Right lobe of liver (tissue), 6 donors: ENCODE data around the gene FBRSL1. TPM values are rescaled to one million over a fixed set of nuclear protein-coding genes. Genes with fewer than 3 reads are reported as not detected.

Experiments used
- ATAC-seq, 4 donors: fragments of 200-7000 bp; cut with Tn5 transposase; one replicate each; pipeline ENCODE4 v1.9.1; 2020; ENCODE audit warnings: mild to moderate bottlenecking in 4 of 4, moderate library complexity in 4 of 4
- DNase-seq, 3 donors: peaks; one replicate each; pipeline ENCODE4 v3.0.0-alpha.2; 2020
- H3K27ac ChIP-seq, 3 donors: fragments of 200-600 bp; one replicate each; pipeline ENCODE4 v1.8.0; 2022
- H3K27me3 ChIP-seq, 2 donors: fragments of 200-600 bp; one replicate each; pipeline ENCODE4 v1.8.0; 2022
- H3K36me3 ChIP-seq, 4 donors: fragments of 200-600 bp; sonication (generic) in 1 of 4; one replicate each; pipeline versions ENCODE4 v1.5.1 to v1.8.0; 2017 to 2022; ENCODE audit warnings: control low read depth in 1 of 4
- H3K4me1 ChIP-seq, 4 donors: fragments of 200-600 bp; sonication (generic) in 1 of 4; one replicate each; pipeline versions ENCODE4 v1.5.1 to v1.8.0; 2017 to 2022; ENCODE audit warnings: control low read depth in 1 of 4
- H3K4me3 ChIP-seq, 3 donors: fragments of 200-600 bp; one replicate each; pipeline ENCODE4 v1.8.0; 2022
- H3K9me3 ChIP-seq, 4 donors: fragments of 200-600 bp; sonication (generic) in 1 of 4; one replicate each; pipeline versions ENCODE4 v1.5.1 to v1.8.0; 2017 to 2022; ENCODE audit warnings: control low read depth in 1 of 4
- POLR2A ChIP-seq: fragments of 450-650 bp; IDR thresholded peaks from one replicate; pipeline ENCODE4 v1.6.1; 2017; ENCODE audit warnings: antibody characterized with exemption, mild to moderate bottlenecking
- WGBS: methylation state at CpG from one replicate; pipeline ENCODE4 v1.1.6; 2018; ENCODE audit warnings: low coverage, low lambda C conversion rate; ENCODE audit not compliant: insufficient coverage; ENCODE audit errors: missing lambda C conversion rate; 5-methylcytosine and 5-hydroxymethylcytosine counted together
- intact Hi-C, 2 donors: fragments of 100-400 bp; cut with DNase I; formaldehyde crosslinking; loops; one replicate each; pipeline versions ENCODE4 v1.11.2 to v1.14.1; 2022
- total RNA-seq, 6 experiments: library from RNA; depleted of rRNA in 2 of 6; stranded (reverse); fragments of >200 nt in 2 of 6; fragmentation: NEBNext Ultra II Directional in 3 of 6; extraction: Animal tissue kit (Norgen Biotek cat#: 25700) in 3 of 6; gene quantifications; one replicate each; pipeline versions ENCODE4 v1.1.0 to v1.2.4, GENCODE V29; 2016 to 2023
- TF ChIP-seq, protein P1 (sequence below), 4 donors: fragments of 200-600 bp in 3 of 4; fragments of 450-650 bp in 1 of 4; IDR thresholded peaks; one replicate each; pipeline versions ENCODE4 v1.5.1 to v1.8.0; 2016 to 2022; ENCODE audit warnings: antibody characterized with exemption in 4 of 4, mild to moderate bottlenecking in 2 of 4
- donor health status: DM: no; HTN: yes; CAD: no.
- donor health status: DM: no; HTN: no; CAD: no.
- donor health status: DM: no; HTN: no; CAD: no.
- donor health status: DM: no; HTN: yes; CAD: no.
- donor health status: DM: no; HTN: yes; CAD: no.

The FBRSL1 gene
- total RNA-seq, 6 experiments from 2014 or later, result 16.2 to 27.6 (median 23.3) TPM

DNA sequence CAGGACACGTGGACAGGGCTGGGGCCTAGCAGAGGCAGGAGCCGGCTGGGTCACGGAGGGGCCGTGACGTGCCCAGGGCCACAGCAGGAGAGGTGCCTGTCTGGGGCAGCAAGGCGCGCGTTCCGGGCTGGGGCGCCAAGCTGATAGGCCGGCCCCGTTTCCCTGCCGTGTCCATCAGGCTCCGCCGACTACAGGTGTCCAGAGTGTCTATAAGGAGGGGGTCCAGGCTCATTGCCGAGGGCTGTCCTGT, 18.5 kb downstream of the FBRSL1 start:
- intact Hi-C loops, result no loop called here
- Histone ChIP-seq H3K4me1 (peaks cover 0 to 24% (median 10%) of the 10 kb centered on the region in 4 donors), H3K27me3 (no peaks in the 10 kb centered on the region), H3K4me3 (no peak overlapping the region), H3K36me3 (peaks cover 0 to 7% (median 0%) of the 10 kb centered on the region in 4 donors), H3K27ac (no peak overlapping the region), H3K9me3 (no peaks in the 10 kb centered on the region)
- ATAC-seq (no peak), DNase-seq (no peak)
- WGBS, result no CpG with 5 or more reads among the region's 16 CpGs
- TF ChIP-seq POLR2A, result no peak
- TF ChIP-seq, protein P1, sequence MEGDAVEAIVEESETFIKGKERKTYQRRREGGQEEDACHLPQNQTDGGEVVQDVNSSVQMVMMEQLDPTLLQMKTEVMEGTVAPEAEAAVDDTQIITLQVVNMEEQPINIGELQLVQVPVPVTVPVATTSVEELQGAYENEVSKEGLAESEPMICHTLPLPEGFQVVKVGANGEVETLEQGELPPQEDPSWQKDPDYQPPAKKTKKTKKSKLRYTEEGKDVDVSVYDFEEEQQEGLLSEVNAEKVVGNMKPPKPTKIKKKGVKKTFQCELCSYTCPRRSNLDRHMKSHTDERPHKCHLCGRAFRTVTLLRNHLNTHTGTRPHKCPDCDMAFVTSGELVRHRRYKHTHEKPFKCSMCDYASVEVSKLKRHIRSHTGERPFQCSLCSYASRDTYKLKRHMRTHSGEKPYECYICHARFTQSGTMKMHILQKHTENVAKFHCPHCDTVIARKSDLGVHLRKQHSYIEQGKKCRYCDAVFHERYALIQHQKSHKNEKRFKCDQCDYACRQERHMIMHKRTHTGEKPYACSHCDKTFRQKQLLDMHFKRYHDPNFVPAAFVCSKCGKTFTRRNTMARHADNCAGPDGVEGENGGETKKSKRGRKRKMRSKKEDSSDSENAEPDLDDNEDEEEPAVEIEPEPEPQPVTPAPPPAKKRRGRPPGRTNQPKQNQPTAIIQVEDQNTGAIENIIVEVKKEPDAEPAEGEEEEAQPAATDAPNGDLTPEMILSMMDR (IDR thresholded peaks at IDR 0.05), result no peak

DNA sequence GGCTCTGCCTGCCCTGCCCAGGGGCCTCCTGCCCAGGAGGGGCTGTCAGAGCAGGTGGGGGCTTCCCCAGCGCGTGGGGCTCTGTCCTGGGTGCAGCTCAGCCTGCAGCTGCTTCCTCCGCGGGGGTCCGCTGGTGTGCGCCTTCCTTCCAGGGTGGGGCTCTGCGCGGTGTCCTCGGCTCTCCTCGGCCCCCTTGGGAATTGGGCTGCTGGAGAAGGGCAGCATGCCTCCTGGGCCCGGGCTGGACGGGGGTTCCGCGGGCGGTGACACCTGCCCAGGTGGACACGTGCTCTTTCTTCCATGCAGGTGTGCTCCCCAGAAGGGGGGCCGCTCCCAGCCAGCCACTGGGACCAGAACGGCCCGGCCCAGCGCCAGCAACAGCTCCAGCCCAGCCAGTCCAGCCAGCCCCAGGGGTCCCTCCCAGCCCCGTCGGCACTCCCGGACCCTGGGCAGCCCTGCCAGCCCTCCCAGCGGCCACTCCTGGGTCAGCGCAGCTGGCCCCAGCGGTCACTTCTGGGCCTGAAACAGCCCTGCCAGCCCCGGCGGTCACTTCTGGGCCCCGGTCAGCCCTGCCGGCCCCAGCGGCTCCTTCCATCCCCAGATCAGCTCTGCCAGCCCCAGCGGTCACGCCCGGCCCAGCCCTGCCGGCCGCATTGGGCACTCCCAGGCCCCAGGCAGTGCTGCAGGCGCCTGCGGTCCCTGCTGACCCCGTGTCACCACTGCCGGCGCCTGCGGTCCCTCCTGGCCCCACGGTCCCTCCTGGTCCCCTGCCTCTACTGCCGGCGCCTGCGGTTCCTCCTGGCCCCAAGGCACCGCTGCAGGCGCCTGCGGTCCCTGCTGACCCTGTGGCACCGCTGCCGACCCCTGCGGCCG, 19.1 kb downstream of the FBRSL1 start:
- no peak overlapping the region for H3K4me3 ChIP-seq
- no peak for DNase-seq
- H3K4me1 ChIP-seq, result peaks cover 0 to 26% (median 12%) of the 10 kb centered on the region in 4 donors
- no peaks in the 10 kb centered on the region for H3K9me3 ChIP-seq
- H3K36me3 ChIP-seq, result peaks cover 0 to 7% (median 0%) of the 10 kb centered on the region in 4 donors
- WGBS, result no CpG with 5 or more reads among the region's 53 CpGs
- intact Hi-C loops, result no loop called here
- no peak for TF ChIP-seq POLR2A
- TF ChIP-seq, protein P1 (IDR thresholded peaks at IDR 0.05), result no peak
- H3K27me3 ChIP-seq, result no peaks in the 10 kb centered on the region
- H3K27ac ChIP-seq, result no peak overlapping the region
- ATAC-seq, result no peak

DNA sequence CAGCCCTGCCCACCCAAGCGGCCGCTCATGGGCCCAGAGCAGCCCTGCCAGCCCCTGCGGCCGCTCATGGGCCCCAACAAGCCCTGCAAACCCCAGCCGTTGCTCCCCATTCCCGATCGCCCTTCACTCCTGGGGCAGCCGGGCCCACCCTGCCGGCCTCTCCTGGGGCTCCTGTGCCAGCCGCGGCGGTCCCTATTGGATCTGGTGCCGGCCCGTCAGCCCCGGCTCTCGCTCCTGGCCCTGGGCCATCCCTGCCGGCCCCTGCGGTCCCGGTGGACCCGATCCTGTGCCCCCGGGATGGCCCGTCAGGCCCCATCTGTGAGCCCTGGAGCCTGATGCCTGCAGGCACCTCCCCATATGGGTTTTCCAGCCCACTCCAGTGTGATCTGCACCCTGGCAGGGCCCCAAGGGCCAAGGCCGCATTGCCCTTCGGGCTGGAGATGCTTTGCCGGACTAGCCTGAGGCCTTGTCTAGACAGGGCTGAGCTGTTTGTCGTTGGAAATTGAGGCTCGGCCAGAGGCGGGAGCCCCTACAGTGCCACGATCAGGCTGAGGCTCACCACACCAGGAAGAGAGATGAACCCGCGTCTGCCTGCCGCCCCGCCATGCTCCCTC, 20.3 kb downstream of the FBRSL1 start:
- no peaks in the 10 kb centered on the region for H3K27me3 ChIP-seq
- ATAC-seq (no peak), DNase-seq (no peak)
- no peak overlapping the region for H3K27ac ChIP-seq
- H3K9me3 ChIP-seq, result no peaks in the 10 kb centered on the region
- peaks cover 0 to 7% (median 0%) of the 10 kb centered on the region in 4 donors for H3K36me3 ChIP-seq
- intact Hi-C loops, result no loop called here
- H3K4me1 ChIP-seq, result peaks cover 0 to 29% (median 14%) of the 10 kb centered on the region in 4 donors
- TF ChIP-seq, protein P1 (IDR thresholded peaks at IDR 0.05), result no peak
- TF ChIP-seq POLR2A, result no peak
- no peak overlapping the region for H3K4me3 ChIP-seq
- no CpG with 5 or more reads among the region's 33 CpGs for WGBS

DNA sequence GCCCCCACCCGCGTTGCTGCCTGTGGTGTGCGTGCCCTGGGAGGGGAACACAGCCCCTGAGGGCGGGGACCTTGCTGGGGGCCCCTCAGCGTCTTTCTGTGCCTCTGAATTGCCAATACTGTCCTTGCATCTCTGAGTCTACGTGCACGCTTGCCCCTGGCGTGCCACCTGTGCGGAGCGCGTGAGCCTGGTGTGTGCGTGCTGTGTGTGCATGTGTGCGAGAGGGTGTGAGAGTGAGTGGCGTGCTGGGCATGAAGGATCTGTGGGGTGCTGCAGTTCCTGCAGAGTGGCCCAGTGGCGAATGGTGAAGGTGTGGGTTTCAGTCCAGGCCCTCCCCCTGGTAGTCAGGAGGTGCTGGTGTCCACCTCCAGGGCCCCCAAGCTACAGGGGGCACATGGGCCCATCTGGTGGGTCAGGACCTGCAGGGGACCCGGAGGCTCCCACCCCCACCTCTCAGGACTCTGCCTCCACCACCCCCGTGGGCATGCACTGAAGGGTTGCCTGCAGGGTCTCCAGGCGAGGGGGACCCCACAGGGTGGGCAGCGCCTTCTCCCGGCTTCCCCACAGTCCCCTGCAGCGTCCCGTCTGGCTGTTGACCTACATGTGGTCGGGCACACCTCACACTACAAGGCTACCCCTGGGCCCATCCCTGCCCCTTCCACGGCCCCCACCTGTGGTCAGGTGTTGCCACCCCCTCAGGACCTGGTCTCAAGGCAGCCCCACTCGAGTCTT, 21.0 kb downstream of the FBRSL1 start:
- no peaks in the 10 kb centered on the region for H3K9me3 ChIP-seq
- H3K4me1 ChIP-seq, result peaks cover 0 to 25% (median 10%) of the 10 kb centered on the region in 4 donors
- DNase-seq (no peak), ATAC-seq (no peak)
- H3K27ac ChIP-seq, result no peak overlapping the region
- WGBS, result 94% methylated on average over 10 of the region's 25 CpGs
- intact Hi-C loops, result no loop called here
- no peak overlapping the region for H3K4me3 ChIP-seq
- H3K27me3 ChIP-seq, result no peaks in the 10 kb centered on the region
- TF ChIP-seq, protein P1 (IDR thresholded peaks at IDR 0.05), result no peak
- TF ChIP-seq POLR2A, result no peak
- H3K36me3 ChIP-seq, result peaks cover 0 to 7% (median 0%) of the 10 kb centered on the region in 4 donors
